HG02973 (cell line): ENCODE data around the gene GABARAPL2.
"Not testable (repeated sequence)": the region's sequence is repeated elsewhere in the genome, so short reads cannot be mapped to it uniquely, and the experiment has no call there.

Experiments used
- ATAC-seq: cut with Tn5 transposase; IDR thresholded peaks from one replicate; pipeline ENCODE4 v1.9.1; 2021; ENCODE audit warnings: moderate library complexity; ENCODE audit not compliant: unreplicated experiment

Gene GABARAPL2

GRCh38 chr16:75566040-75566757, at the start of gene GABARAPL2:
Gene GABARAPL2, plus strand, starts transcription at chr16:75566379. Its CDS starts 108 bp downstream, at chr16:75566487.
- peak; percentile 62 for ATAC-seq

- ATAC-seq, result no peak
Observed at GRCh38 chr16:75519175-75519574, 47.0 kb upstream of the GABARAPL2 start.

- ATAC-seq, result no peak
Observed at GRCh38 chr16:75526032-75526790, 40.0 kb upstream of the GABARAPL2 start.

GRCh38 chr16:75527825-75528299, 38.3 kb upstream of the GABARAPL2 start:
- ATAC-seq, result no peak

GRCh38 chr16:75529056-75529905, 36.9 kb upstream of the GABARAPL2 start:
- ATAC-seq, result no peak

GRCh38 chr16:75529959-75530358, 36.2 kb upstream of the GABARAPL2 start:
- ATAC-seq, result no peak

- ATAC-seq, result no peak
Observed at GRCh38 chr16:75532142-75532765, 33.9 kb upstream of the GABARAPL2 start.

GRCh38 chr16:75532791-75533190, 33.4 kb upstream of the GABARAPL2 start:
- ATAC-seq, result no peak

GRCh38 chr16:75534560-75535205, 31.5 kb upstream of the GABARAPL2 start:
- ATAC-seq, result no peak

GRCh38 chr16:75535211-75535843, 30.9 kb upstream of the GABARAPL2 start:
- no peak for ATAC-seq

- ATAC-seq, result no peak
Observed at GRCh38 chr16:75535901-75536300, 30.3 kb upstream of the GABARAPL2 start, which contains the start of gene CHST5. Gene CHST5, minus strand, starts transcription at chr16:75536108. Its CDS starts 5,724 bp downstream, at chr16:75530384.

- ATAC-seq, result no peak
Observed at GRCh38 chr16:75537776-75538175, 28.4 kb upstream of the GABARAPL2 start.

GRCh38 chr16:75538882-75539565, 27.2 kb upstream of the GABARAPL2 start:
- ATAC-seq, result not testable (repeated sequence)

- ATAC-seq, result no peak
Observed at GRCh38 chr16:75541236-75541635, 24.9 kb upstream of the GABARAPL2 start.

GRCh38 chr16:75542462-75542861, 23.7 kb upstream of the GABARAPL2 start:
- not testable (repeated sequence) for ATAC-seq

- ATAC-seq, result not testable (repeated sequence)
Observed at GRCh38 chr16:75545879-75546278, 20.3 kb upstream of the GABARAPL2 start.

- no peak for ATAC-seq
Observed at GRCh38 chr16:75546293-75546692, 19.9 kb upstream of the GABARAPL2 start.

- not testable (repeated sequence) for ATAC-seq
Observed at GRCh38 chr16:75548456-75548855, 17.7 kb upstream of the GABARAPL2 start.

- ATAC-seq, result peak; percentile 66
Observed at GRCh38 chr16:75550211-75550662, 15.9 kb upstream of the GABARAPL2 start.
